Measurements from ENCODE around the gene FAS. TPM values are rescaled to one million over a fixed set of nuclear protein-coding genes. Genes with fewer than 3 reads are reported as not detected.

Gene FAS
- polyA plus RNA-seq, 1 donor: 6.9 TPM

DNA sequence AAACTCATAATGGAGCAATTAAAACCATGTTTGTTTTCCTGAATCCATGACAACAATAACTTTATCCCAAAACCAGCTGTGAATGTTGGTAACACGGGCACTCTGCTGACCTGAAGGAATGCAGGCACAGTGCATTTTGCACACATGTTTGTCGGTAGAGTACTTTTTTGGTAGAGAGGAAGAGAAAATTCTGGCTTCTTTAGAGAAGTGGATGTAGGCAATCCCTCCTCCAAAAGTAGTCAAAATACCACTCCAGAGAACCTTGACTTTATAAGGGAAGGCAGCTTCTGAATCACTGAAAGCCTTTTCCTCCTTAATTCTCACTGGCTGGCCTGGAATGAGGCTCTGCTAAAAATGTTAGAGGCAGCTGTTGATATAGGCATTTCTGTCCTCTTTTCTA is 22.2 kb upstream of the FAS start:
- Histone ChIP-seq H3K36me3 (ENCODE audit: control insufficient read depth, insufficient read depth, low read length) (no peaks in the 10 kb centered on the region), H3K27ac (ENCODE audit: low read length) (no peak overlapping the region), H3K27me3 (ENCODE audit: control insufficient read depth, insufficient read depth, low read length) (no peaks in the 10 kb centered on the region), H3K4me1 (ENCODE audit: control insufficient read depth, insufficient read depth, low read length) (no peaks in the 10 kb centered on the region), H3K4me3 (ENCODE audit: low read length) (no peak overlapping the region), H3K9me3 (ENCODE audit: control insufficient read depth, low read depth, low read length) (no peaks in the 10 kb centered on the region)
- no CpG with 5 or more reads among the region's 2 CpGs for WGBS (ENCODE audit: insufficient coverage, low lambda C conversion rate)
- DNase-seq: no peak

DNA sequence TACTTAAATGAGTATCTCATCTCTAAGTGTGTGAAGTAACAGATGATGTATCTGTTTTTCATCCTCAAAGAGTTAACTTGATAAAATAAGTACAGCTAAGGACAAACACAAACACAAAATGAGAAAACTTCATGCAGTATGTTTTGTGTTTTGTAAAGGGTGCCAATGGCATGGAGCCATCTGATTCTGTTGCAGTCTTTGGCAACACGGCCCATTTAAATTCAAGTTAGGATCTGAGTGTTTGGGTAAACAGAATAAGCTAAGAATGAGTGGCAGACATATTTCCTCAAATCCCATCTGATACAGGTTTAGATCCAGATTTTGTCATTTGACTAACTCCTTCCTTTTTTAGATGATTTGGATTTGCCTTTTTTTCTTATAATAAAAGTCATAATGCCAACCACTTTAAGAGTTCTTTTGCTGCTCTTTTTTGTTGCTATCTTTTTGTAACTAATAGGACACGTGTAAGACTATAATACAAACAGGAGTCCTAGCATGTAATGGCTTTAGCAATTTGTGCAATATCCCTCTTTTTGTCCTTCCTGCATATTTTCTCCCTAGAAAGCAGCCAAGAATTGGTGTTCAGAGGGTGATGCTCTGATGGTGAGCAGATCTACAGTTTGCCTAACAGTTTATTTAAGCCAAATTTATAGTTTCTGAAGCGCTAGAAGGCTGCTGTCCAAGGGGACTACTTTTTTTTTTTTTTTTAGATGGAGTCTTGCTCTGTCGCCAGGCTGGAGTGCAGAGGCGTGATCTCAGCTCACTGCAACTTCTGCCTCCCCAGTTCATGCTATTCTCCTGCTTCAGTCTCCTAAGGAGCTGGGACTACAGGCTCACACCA is 19.2 kb upstream of the FAS start:
- Histone ChIP-seq H3K27me3 (ENCODE audit: control insufficient read depth, insufficient read depth, low read length) (no peaks in the 10 kb centered on the region), H3K4me1 (ENCODE audit: control insufficient read depth, insufficient read depth, low read length) (no peaks in the 10 kb centered on the region), H3K9me3 (ENCODE audit: control insufficient read depth, low read depth, low read length) (no peaks in the 10 kb centered on the region), H3K27ac (ENCODE audit: low read length) (peak overlapping the region; percentile 8), H3K36me3 (ENCODE audit: control insufficient read depth, insufficient read depth, low read length) (no peaks in the 10 kb centered on the region), H3K4me3 (ENCODE audit: low read length) (no peak overlapping the region)
- DNase-seq: no peak
- WGBS (ENCODE audit: insufficient coverage, low lambda C conversion rate): 60% methylated on average over 2 of the region's 5 CpGs

DNA sequence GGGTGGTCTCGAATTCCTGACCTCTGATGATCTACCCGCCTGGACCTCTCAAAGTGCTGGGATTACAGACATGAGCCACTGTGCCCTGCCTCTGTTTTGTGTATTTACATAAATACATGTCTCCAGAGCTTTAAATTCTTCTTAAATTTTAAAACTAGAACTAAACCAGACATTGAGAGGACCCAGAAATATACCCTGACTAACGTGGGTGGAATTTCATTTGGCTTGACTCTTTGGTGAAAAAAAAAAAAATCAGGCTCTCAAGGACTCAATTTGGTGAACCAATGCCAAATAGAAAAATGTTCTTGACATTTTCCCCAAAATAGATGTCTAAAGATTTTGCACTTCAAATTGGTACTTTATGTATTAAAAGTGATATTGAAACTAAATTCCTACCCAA is 16.6 kb upstream of the FAS start:
- Histone ChIP-seq H3K4me1 (ENCODE audit: control insufficient read depth, insufficient read depth, low read length) (no peaks in the 10 kb centered on the region), H3K4me3 (ENCODE audit: low read length) (no peak overlapping the region), H3K36me3 (ENCODE audit: control insufficient read depth, insufficient read depth, low read length) (no peaks in the 10 kb centered on the region), H3K27ac (ENCODE audit: low read length) (no peak overlapping the region), H3K27me3 (ENCODE audit: control insufficient read depth, insufficient read depth, low read length) (no peaks in the 10 kb centered on the region), H3K9me3 (ENCODE audit: control insufficient read depth, low read depth, low read length) (no peaks in the 10 kb centered on the region)
- no CpG with 5 or more reads among the region's 3 CpGs for WGBS (ENCODE audit: insufficient coverage, low lambda C conversion rate)
- no peak for DNase-seq

DNA sequence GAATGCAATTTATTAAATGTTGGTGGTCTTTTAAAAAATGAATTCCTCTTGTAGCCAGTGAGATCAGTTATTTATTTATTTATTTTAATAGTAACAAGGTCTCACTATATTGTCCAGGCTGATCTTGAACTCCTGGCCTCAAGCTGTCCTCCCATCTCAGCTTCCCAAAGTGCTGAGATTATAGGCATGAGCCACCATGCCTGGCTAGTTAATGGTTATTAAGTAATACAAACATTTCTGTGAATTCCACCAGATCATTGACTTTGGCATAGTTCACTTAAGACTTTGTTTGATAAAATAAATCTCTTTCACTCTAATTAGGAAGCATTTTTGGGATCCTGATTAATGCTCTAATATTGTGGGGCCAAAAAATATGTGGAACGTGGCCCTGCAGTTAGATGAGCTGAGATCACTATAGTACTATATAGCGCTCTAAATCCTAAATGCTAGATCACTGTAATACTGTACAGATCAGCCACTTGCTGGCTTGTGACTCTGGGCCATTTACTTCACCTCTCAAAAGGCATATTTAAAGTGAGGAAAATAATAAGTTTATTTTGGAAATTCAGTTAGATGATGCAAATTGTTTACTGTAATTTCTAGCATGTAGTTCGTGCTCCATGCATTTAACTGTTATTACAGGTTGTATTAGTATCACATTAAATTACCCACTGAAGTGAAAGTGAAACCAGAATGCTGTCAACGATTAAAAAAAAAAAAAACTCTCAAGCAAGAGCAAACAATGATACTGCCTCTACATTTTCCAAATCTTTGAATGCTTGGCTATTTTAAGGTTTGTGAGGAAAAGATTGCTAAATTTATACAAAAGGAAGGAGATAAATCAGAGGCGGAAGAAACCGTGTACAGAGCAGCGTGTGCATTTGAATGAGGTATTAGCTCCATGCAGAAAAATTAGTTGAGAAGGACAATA is 15.9 kb upstream of the FAS start:
- WGBS (ENCODE audit: insufficient coverage, low lambda C conversion rate): 75% methylated on average over 4 of the region's 7 CpGs
- Histone ChIP-seq H3K9me3 (ENCODE audit: control insufficient read depth, low read depth, low read length) (no peaks in the 10 kb centered on the region), H3K36me3 (ENCODE audit: control insufficient read depth, insufficient read depth, low read length) (no peaks in the 10 kb centered on the region), H3K27me3 (ENCODE audit: control insufficient read depth, insufficient read depth, low read length) (no peaks in the 10 kb centered on the region), H3K4me3 (ENCODE audit: low read length) (peak overlapping the region; percentile 31), H3K4me1 (ENCODE audit: control insufficient read depth, insufficient read depth, low read length) (no peaks in the 10 kb centered on the region), H3K27ac (ENCODE audit: low read length) (peak overlapping the region; percentile 43)
- DNase-seq: peak in 1 of 2 donors; percentile 58

DNA sequence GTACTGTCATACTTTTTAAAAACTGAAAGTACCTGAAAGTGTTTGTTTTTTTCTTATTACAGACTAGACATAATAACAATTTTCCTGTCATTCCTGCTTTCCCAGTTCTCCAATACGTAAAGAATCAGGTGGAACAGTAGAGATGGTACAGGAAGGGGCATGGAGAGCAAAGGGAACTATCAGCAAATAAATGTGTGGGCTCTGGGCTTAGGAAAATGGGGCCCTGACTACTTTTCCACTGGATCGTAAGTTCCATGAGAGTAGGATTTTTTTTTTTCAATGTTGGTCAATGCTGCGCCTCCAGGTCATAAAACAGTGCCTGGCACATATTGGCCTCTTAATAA is 15.2 kb upstream of the FAS start:
- H3K27ac ChIP-seq (ENCODE audit: low read length): peak overlapping the region; percentile 43
- no CpG with 5 or more reads among the region's 3 CpGs for WGBS (ENCODE audit: insufficient coverage, low lambda C conversion rate)
- DNase-seq: no peak
- H3K4me3 ChIP-seq (ENCODE audit: low read length): peak overlapping the region; percentile 31
- H3K27me3 ChIP-seq (ENCODE audit: control insufficient read depth, insufficient read depth, low read length): no peaks in the 10 kb centered on the region
- no peaks in the 10 kb centered on the region for H3K9me3 ChIP-seq (ENCODE audit: control insufficient read depth, low read depth, low read length)
- H3K4me1 ChIP-seq (ENCODE audit: control insufficient read depth, insufficient read depth, low read length): peaks cover 3% of the 10 kb centered on the region
- no peaks in the 10 kb centered on the region for H3K36me3 ChIP-seq (ENCODE audit: control insufficient read depth, insufficient read depth, low read length)

DNA sequence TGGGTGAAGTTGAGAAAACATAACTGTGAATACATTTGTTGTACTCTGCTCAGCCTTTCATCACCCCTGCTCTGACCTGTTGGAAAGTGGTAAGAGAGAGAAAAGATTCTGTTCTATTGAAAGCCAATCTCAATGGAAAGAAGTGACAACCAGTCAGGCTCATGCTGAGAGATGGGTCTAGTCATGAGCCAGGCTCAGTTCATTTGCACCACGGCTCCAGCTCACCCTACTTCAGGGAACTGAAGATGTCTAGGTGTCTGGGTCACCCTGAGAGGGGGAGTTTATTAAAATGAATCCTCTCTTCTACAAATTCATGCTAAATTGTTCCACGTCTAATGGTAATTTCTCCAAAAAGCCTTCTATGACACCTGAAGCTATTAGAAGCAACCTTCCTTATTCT is 12.1 kb upstream of the FAS start:
- H3K9me3 ChIP-seq (ENCODE audit: control insufficient read depth, low read depth, low read length): no peaks in the 10 kb centered on the region
- H3K27me3 ChIP-seq (ENCODE audit: control insufficient read depth, insufficient read depth, low read length): no peaks in the 10 kb centered on the region
- H3K36me3 ChIP-seq (ENCODE audit: control insufficient read depth, insufficient read depth, low read length): no peaks in the 10 kb centered on the region
- no peak overlapping the region for H3K4me3 ChIP-seq (ENCODE audit: low read length)
- no peak overlapping the region for H3K27ac ChIP-seq (ENCODE audit: low read length)
- whole genome bisulfite sequencing (ENCODE audit: insufficient coverage, low lambda C conversion rate): 100% methylated on average over 1 of the region's 2 CpGs
- peaks cover 11% of the 10 kb centered on the region for H3K4me1 ChIP-seq (ENCODE audit: control insufficient read depth, insufficient read depth, low read length)
- no peak for DNase-seq

DNA sequence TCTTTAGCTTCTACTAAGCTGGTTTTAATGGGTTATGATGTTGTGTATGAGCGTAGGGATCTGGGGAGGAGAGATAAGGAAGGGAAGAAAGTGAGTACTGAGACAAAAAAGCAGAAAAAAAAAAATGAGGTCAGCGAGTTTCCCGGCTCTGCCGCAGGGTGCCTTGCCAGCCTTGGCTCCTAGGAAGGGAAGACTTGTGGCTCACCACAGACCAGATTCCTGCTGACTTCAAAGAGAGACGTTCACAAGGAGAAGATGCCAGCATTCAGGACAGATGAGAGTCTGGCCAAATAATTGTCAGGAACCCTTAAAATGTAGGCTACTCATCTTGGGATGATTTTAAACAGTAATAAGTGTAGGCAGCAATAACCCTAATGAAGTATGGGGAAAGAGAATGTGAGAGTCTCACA is 11.4 kb upstream of the FAS start:
- WGBS (ENCODE audit: insufficient coverage, low lambda C conversion rate): 78% methylated on average over 1 of the region's 5 CpGs
- H3K27ac ChIP-seq (ENCODE audit: low read length): no peak overlapping the region
- peaks cover 11% of the 10 kb centered on the region for H3K4me1 ChIP-seq (ENCODE audit: control insufficient read depth, insufficient read depth, low read length)
- DNase-seq: no peak
- H3K27me3 ChIP-seq (ENCODE audit: control insufficient read depth, insufficient read depth, low read length): no peaks in the 10 kb centered on the region
- H3K4me3 ChIP-seq (ENCODE audit: low read length): no peak overlapping the region
- H3K9me3 ChIP-seq (ENCODE audit: control insufficient read depth, low read depth, low read length): no peaks in the 10 kb centered on the region
- H3K36me3 ChIP-seq (ENCODE audit: control insufficient read depth, insufficient read depth, low read length): no peaks in the 10 kb centered on the region

DNA sequence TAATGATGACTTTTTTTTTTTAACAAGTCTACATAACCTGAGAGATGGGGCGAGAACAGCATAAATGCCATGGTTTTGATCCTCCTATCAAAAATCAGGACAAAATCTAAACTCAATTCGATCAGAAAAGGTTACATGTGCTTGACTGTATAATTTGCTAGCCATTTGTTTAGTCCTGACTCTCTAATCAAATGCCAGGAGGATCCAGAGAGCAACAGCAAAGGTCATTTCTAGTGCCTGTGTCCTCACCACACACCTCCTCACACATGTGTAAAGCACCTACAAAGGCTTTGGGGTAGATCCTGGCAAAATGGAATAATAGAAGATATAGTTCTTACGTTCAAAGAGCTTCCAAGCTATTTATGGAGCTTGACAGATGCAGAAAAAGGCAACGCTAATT is 11.0 kb upstream of the FAS start:
- no CpG with 5 or more reads among the region's 4 CpGs for WGBS (ENCODE audit: insufficient coverage, low lambda C conversion rate)
- Histone ChIP-seq H3K36me3 (ENCODE audit: control insufficient read depth, insufficient read depth, low read length) (no peaks in the 10 kb centered on the region), H3K4me3 (ENCODE audit: low read length) (no peak overlapping the region), H3K27me3 (ENCODE audit: control insufficient read depth, insufficient read depth, low read length) (no peaks in the 10 kb centered on the region), H3K27ac (ENCODE audit: low read length) (no peak overlapping the region), H3K4me1 (ENCODE audit: control insufficient read depth, insufficient read depth, low read length) (peaks cover 11% of the 10 kb centered on the region), H3K9me3 (ENCODE audit: control insufficient read depth, low read depth, low read length) (no peaks in the 10 kb centered on the region)
- DNase-seq: no peak

DNA sequence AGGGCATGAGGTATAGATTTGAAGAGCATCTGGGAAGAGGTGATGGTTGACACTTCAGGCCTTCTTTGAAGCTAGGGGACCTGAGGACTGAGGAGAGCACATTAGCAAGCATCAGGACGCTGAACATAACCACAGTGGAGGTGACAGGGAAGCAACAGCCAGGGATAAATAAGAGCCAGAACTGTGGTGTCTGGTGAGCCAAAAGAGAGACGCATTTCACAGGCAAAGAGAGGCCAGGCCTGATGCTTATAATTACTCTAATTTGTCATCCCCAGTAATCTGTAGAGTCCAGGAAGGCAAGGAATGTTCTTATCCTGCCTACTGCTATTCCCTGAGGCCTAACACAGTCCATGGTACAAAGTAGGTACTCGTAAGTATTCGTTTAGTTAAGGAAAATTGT is 10.4 kb upstream of the FAS start:
- H3K4me1 ChIP-seq (ENCODE audit: control insufficient read depth, insufficient read depth, low read length): peaks cover 11% of the 10 kb centered on the region

DNA sequence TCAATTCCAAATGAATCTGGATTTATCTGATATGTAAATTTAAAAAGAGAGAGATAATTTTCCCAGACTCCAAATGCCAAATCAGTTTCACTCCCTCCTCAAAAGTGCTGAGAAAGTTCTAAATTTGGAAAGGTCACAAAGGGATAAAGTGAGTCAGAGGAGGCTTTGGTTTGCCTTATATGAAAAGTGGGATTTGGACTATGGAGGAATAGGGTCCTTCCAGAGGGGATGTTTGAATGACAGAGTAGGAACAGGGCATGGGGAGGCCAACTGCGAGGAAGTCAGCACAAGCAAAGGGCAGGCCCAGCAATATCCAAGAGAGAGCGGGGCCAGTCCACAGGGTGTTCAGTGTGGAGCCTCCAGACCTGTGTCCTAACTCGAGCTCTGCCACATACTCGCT is 9.8 kb upstream of the FAS start:
- H3K4me3 ChIP-seq (ENCODE audit: low read length): no peak overlapping the region
- no peak overlapping the region for H3K27ac ChIP-seq (ENCODE audit: low read length)
- H3K27me3 ChIP-seq (ENCODE audit: control insufficient read depth, insufficient read depth, low read length): no peaks in the 10 kb centered on the region
- WGBS (ENCODE audit: insufficient coverage, low lambda C conversion rate): no CpG with 5 or more reads among the region's 4 CpGs
- no peaks in the 10 kb centered on the region for H3K36me3 ChIP-seq (ENCODE audit: control insufficient read depth, insufficient read depth, low read length)
- DNase-seq: peak in 1 of 2 donors; percentile 31
- no peaks in the 10 kb centered on the region for H3K9me3 ChIP-seq (ENCODE audit: control insufficient read depth, low read depth, low read length)
- peaks cover 11% of the 10 kb centered on the region for H3K4me1 ChIP-seq (ENCODE audit: control insufficient read depth, insufficient read depth, low read length)

More for the DNA sequence above, 10.4 kb upstream of the FAS start:
- no peak overlapping the region for H3K4me3 ChIP-seq (ENCODE audit: low read length)
- DNase-seq: no peak
- whole genome bisulfite sequencing (ENCODE audit: insufficient coverage, low lambda C conversion rate): 80% methylated on average over 1 of the region's 4 CpGs
- H3K27me3 ChIP-seq (ENCODE audit: control insufficient read depth, insufficient read depth, low read length): no peaks in the 10 kb centered on the region
- no peaks in the 10 kb centered on the region for H3K36me3 ChIP-seq (ENCODE audit: control insufficient read depth, insufficient read depth, low read length)
- H3K9me3 ChIP-seq (ENCODE audit: control insufficient read depth, low read depth, low read length): no peaks in the 10 kb centered on the region
- H3K27ac ChIP-seq (ENCODE audit: low read length): no peak overlapping the region
